C4-2B (cell line): ENCODE data around the gene LARP4B.

Experiments
- H3K27ac ChIP-seq: fragments of 450-650 bp; 2 replicates; pipeline ENCODE4 v1.5.1; 2017
- ZFX ChIP-seq: fragments of 450-650 bp; IDR thresholded peaks from 2 replicates; pipeline ENCODE4 v1.6.1; 2017
- TF ChIP-seq, protein P1 (sequence below): fragments of 450-650 bp; conservative IDR thresholded peaks from 2 replicates; pipeline ENCODE4 v1.5.1; 2017; ENCODE audit warnings: mild to moderate bottlenecking

The LARP4B gene

DNA sequence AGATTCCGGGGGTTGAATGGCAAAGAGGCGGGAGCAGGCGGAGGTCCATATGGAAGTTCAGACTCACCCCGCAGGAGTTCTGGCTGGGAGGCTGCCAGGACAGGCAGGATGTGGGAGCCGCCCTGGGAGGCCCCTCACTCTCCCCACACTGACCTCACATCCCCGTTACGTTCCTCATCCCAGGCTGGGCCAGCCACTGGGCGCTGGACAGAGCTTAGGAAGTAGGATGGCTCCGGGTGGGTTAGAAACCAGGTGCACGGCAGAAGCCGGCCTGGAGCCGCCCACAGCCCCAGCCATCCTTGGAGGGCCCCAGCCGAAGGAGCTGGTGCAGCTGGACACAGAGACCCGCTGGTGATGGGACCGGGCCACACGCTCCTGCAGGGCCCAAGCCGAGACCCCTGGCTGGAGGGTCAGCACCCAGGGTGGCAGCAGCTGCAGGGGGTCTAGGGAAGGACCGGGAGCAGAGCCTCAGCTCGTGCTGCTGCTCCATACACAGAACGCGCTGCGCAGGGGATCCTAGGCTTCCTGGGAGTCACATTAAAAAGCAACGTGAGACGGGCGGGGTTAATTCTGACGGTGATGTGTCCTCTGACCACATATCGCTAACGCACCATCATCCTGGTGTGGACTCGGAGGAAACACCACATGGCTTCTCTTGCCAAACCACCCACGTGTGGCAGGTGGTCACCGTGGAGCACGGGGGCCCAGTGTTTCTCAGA lies 143.4 kb downstream of the LARP4B start:
- no peak overlapping the region for H3K27ac ChIP-seq
- TF ChIP-seq, protein P1, sequence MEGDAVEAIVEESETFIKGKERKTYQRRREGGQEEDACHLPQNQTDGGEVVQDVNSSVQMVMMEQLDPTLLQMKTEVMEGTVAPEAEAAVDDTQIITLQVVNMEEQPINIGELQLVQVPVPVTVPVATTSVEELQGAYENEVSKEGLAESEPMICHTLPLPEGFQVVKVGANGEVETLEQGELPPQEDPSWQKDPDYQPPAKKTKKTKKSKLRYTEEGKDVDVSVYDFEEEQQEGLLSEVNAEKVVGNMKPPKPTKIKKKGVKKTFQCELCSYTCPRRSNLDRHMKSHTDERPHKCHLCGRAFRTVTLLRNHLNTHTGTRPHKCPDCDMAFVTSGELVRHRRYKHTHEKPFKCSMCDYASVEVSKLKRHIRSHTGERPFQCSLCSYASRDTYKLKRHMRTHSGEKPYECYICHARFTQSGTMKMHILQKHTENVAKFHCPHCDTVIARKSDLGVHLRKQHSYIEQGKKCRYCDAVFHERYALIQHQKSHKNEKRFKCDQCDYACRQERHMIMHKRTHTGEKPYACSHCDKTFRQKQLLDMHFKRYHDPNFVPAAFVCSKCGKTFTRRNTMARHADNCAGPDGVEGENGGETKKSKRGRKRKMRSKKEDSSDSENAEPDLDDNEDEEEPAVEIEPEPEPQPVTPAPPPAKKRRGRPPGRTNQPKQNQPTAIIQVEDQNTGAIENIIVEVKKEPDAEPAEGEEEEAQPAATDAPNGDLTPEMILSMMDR, result no peak
- no peak for TF ChIP-seq ZFX

DNA sequence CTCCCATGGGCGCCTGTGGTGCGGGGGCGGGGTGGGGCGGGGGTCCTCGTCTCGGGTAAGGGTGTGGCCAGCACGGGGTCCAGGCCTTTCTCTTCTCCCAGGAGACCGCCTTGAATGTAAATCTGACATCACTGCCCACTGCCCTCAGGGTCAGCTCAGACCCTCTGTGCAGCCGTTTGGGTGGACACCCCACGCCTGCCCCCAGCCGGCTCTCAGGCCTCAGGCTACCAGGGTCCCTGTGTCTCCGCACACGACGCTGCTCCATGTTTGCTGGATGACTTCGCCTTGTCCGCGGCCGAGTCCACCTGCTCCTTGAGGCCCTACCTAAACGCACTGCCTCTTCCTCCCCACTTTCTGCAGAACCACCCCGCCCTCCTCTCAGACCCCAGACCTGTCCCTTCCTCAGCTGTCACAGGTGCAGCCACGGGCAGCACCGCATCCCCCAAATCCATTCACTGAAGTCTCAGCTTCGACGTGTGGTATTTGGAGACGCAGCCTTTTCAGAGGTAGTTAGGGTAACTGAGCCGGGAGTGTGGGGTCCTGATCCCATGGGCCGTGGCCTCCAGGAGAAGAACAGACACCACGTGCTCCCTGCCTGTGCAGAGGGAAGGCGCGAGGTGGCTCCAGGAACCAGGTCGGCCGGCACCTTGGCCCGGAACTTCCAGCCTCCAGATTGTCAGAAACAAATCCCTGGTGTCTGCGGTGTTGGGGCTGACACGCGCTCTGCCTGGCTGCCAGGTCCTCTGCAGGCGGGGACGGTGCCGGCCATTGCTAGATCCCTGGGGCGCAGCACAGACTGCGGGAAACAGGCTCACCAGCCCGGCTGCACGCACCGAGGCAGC lies 144.7 kb downstream of the LARP4B start:
- no peak overlapping the region for H3K27ac ChIP-seq
- no peak for TF ChIP-seq ZFX
- TF ChIP-seq, protein P1, result no peak

DNA sequence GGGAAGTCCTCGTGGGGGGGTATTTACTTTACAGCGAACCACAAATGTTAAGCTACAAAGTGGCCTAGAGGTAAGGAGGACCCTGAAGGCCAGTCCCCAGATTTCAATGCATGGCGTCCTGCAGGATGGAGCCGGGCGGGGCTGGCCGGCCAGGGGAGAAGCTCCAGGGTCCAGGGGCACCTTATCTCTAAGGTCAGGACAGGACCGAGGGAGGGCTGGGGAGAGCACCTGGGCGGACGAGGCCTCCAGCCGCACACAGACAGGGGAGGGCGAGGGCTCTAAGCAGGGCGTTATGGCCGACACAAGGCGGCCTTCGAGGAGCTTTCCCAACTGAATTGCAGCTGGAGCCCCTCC lies 145.7 kb downstream of the LARP4B start:
- H3K27ac ChIP-seq, result no peak overlapping the region

DNA sequence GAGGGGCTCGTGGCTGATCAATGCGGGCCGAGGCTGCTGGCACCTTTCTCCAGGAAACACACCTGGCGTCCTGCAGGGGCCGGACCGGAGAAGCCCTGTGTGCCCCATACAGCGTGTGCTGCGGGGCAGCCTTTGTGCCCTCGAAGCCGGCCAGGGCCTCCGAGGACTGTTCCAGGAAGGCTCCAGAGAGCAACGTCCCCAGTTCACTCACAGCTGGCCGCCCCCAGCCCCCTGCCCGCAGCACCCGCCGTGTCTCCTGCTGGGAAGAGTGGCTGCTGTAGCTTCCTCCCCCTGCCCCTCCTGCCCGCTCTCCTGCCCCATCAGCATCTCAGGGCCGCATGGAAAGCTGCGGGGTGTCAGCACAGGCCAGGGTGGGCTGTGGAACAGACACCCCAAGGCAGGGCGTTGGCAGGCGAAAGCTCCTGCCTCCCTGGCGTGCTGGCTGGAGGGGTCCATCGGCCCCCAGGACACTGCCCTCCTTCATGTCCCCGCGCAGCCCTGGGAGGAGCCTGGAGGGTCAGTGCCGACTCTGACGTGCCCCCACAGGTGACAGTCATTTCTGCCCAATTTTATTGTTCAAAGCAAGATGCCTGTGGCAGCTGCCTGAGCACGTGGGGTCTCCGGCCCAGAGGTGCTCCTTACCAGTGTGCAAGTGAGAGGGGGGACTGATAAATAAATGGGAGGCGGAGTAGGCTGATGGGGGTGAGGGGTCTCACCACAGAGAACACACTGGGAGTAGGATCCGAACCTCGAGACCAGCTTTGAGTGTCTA lies 146.2 kb downstream of the LARP4B start:
- H3K27ac ChIP-seq, result no peak overlapping the region
- TF ChIP-seq ZFX, result no peak
- TF ChIP-seq, protein P1, result no peak

More for the DNA sequence above, 145.7 kb downstream of the LARP4B start:
- TF ChIP-seq, protein P1, result no peak
- no peak for TF ChIP-seq ZFX

DNA sequence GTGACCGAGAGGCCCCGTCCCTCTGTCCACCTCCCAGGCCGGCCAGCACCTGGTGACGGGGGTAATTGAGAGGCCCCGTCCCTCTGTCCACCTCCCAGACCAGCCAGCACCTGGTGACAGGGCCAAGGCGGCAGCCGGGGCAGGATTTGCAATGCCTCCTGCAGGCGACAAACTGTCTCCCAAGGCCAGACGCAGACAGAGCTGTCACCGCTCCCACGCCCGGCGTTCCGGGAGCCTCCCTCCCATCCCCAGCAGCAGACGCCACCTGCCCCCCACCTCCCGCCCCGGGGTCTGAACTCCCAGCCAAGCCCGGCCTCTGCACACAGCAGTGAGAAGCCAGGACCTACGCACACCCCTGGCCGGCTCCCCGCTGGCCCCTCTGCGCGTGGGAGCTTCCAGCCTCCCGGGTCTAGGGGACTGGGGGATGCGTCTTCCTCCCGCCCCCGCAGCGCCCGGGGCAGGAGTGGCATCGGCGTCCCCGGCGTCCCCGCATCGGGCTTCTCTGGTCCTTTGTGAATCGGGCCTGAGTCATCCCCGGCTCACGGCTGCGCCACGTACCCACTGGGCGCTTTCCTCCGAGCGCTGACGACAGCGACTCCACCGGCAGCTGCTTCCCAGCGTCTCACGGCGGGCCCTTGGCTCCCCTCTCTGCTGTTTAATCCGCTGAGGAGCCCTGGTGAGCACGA lies 147.0 kb downstream of the LARP4B start:
- H3K27ac ChIP-seq, result no peak overlapping the region
- TF ChIP-seq ZFX, result no peak
- TF ChIP-seq, protein P1, result no peak

DNA sequence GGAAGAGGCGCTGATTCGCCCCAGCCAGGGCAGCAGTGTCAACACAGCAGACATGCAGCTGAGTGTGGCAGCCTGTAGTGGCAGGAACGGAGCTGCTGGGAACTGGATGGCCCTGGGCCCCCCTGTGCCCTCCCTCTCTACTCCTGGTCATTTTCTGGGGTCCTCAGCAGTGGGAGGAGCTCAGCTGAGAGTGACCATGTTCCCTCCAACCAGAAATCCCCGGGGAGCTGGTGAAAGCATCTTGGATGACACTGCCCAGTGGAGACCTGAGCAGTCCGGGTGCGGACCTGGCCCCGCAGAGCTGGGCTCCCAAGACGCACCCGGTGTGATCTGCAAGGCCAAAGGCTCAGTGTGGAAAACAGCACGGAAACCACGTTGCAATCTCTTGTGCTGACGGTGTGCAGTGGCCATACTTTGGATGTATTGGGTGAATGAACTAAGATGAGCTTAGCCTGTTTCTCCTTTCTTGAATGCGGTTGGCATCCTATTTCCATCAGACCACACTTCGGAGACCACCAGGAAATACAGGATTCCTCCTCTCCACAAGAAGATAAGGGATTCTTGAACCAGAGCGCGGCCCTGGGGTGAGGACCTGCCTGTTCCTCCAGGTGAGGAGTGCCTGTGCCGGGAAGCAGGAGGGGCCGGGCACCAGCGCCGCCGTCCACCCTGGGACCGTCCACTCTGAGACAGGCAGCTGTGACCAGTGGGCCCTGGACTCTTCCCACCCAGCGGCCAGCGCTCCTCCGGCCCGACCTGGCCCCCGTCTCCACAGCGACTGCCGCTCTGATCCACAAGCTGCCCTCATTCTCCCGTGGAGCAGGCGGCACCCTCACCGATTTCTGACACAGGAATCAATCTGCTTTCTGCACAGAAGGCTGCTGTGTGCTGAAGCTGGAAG lies 148.5 kb downstream of the LARP4B start:
- H3K27ac ChIP-seq, result no peak overlapping the region
- no peak for TF ChIP-seq ZFX
- TF ChIP-seq, protein P1, result no peak
